ENCODE measurements around the gene BCL2L2.

- no peak for TF ChIP-seq GABPA (IDR thresholded peaks at IDR 0.05; ENCODE audit: low read depth)
- TF ChIP-seq CTCF (IDR thresholded peaks at IDR 0.05; ENCODE audit: insufficient read depth, low read length), result no peak
- no peak for TF ChIP-seq SPI1 (IDR thresholded peaks at IDR 0.05; ENCODE audit: borderline replicate concordance, low read depth)
Measured at GRCh38 chr14:23354990-23355389, 48.4 kb downstream of the BCL2L2 start.
